WI38 (cell line): Measurements from ENCODE around the gene PLCH2.
A peak's percentile ranks its signal among the peaks of the same experiment; 100 is the strongest.

ENCODE experiments used
- H3K4me3 ChIP-seq: 2 replicates; pipeline ENCODE4 v1.5.1; 2011; ENCODE audit warnings: low read depth, mild to moderate bottlenecking, control low read depth, low read length
- CTCF ChIP-seq: IDR thresholded peaks from 2 replicates; pipeline ENCODE4 v1.5.1; 2012; ENCODE audit warnings: low read depth, mild to moderate bottlenecking, control low read depth, low read length

Gene PLCH2

GRCh38 chr1:2476061-2476999, at the start of gene PLCH2:
Gene PLCH2, plus strand, starts transcription at chr1:2476289. Its CDS starts 300 bp downstream, at chr1:2476589.
- no peak within 1 kb of the TSS for H3K4me3 ChIP-seq
- no peak for TF ChIP-seq CTCF

- H3K4me3 ChIP-seq = no peak overlapping the region
These were observed 49.5 kb upstream of the PLCH2 start for GRCh38 chr1:2426540-2426939.

GRCh38 chr1:2427051-2427450, 49.0 kb upstream of the PLCH2 start:
- TF ChIP-seq CTCF = no peak
- H3K4me3 ChIP-seq = no peak overlapping the region

More at GRCh38 chr1:2426540-2426939, 49.5 kb upstream of the PLCH2 start:
- TF ChIP-seq CTCF = no peak

GRCh38 chr1:2427976-2428375, 48.1 kb upstream of the PLCH2 start:
- TF ChIP-seq CTCF = no peak
- no peak overlapping the region for H3K4me3 ChIP-seq

- no peak overlapping the region for H3K4me3 ChIP-seq
- no peak for TF ChIP-seq CTCF
These were observed 47.6 kb upstream of the PLCH2 start for GRCh38 chr1:2428490-2428889.

GRCh38 chr1:2429780-2430591, 46.1 kb upstream of the PLCH2 start:
- H3K4me3 ChIP-seq = no peak overlapping the region
- peak; percentile 53 for TF ChIP-seq CTCF

- no peak for TF ChIP-seq CTCF
- H3K4me3 ChIP-seq = no peak overlapping the region
These were observed 45.5 kb upstream of the PLCH2 start for GRCh38 chr1:2430592-2430973.
